Smooth muscle cell (in vitro differentiated cells): Measurements from ENCODE around the gene C5orf15. TPM values are rescaled to one million over a fixed set of nuclear protein-coding genes. Genes with fewer than 3 reads are reported as not detected.
"Not testable (repeated sequence)": the region's sequence is repeated elsewhere in the genome, so short reads cannot be mapped to it uniquely, and the experiment has no call there.

ENCODE experiments used
- DNase-seq: peaks from one replicate; lab custom pipeline; 2025; ENCODE audit not compliant: unreplicated experiment; lab: John Stamatoyannopoulos, UW
- H2AFZ ChIP-seq: fragments of 200-600 bp; sonication (generic); 2 replicates; pipeline ENCODE4 v1.6.0; 2016; ENCODE audit warnings: antibody characterized with exemption, low read depth, mild to moderate bottlenecking
- H3F3A ChIP-seq: fragments of 200-600 bp; sonication (generic); 2 replicates; pipeline ENCODE4 v1.6.0; 2017; ENCODE audit warnings: antibody characterized with exemption, low read depth
- H3K27ac ChIP-seq: fragments of 200-600 bp; sonication (generic); 2 replicates; pipeline ENCODE4 v1.5.1; 2016; ENCODE audit warnings: low read depth, mild to moderate bottlenecking
- H3K27me3 ChIP-seq: fragments of 200-600 bp; sonication (generic); 2 replicates; pipeline ENCODE4 v1.6.1; 2016; ENCODE audit warnings: low read depth, mild to moderate bottlenecking
- H3K36me3 ChIP-seq: fragments of 200-600 bp; sonication (generic); 2 replicates; pipeline ENCODE4 v1.5.1; 2016; ENCODE audit warnings: low read depth
- H3K4me1 ChIP-seq: fragments of 200-600 bp; sonication (generic); 2 replicates; pipeline ENCODE4 v1.5.1; 2016; ENCODE audit warnings: low read depth
- H3K4me2 ChIP-seq: fragments of 200-600 bp; sonication (generic); 2 replicates; pipeline ENCODE4 v1.6.0; 2016; ENCODE audit warnings: mild to moderate bottlenecking
- H3K4me3 ChIP-seq: fragments of 200-600 bp; sonication (generic); 2 replicates; pipeline ENCODE4 v1.5.1; 2016; ENCODE audit warnings: mild to moderate bottlenecking
- H3K79me2 ChIP-seq: fragments of 200-600 bp; sonication (generic); 2 replicates; pipeline ENCODE4 v1.6.0; 2016; ENCODE audit warnings: low read depth, mild to moderate bottlenecking
- H3K9ac ChIP-seq: fragments of 200-600 bp; sonication (generic); 2 replicates; pipeline ENCODE4 v1.6.0; 2016; ENCODE audit warnings: low read depth
- H3K9me3 ChIP-seq: fragments of 200-600 bp; sonication (generic); replicated peaks from 2 replicates; pipeline ENCODE4 v1.5.1; 2016; ENCODE audit warnings: low read depth
- H4K20me1 ChIP-seq: fragments of 200-600 bp; sonication (generic); 2 replicates; pipeline ENCODE4 v1.6.0; 2016; ENCODE audit warnings: low read depth
- CTCF ChIP-seq: fragments of 200-600 bp; sonication (generic); IDR thresholded peaks from 2 replicates; pipeline ENCODE4 v1.5.1; 2017; ENCODE audit warnings: borderline replicate concordance, mild to moderate bottlenecking, antibody characterized with exemption; ENCODE audit not compliant: insufficient read depth, poor library complexity, severe bottlenecking
- WGBS: methylation state at CpG from one replicate; pipeline ENCODE4 v1.1.7; 2016; ENCODE audit warnings: low lambda C conversion rate; 5-methylcytosine and 5-hydroxymethylcytosine counted together
- polyA plus RNA-seq: library from polyadenylated mRNA; unstranded; fragments of >200 nt; fragmentation: Nextera tagmentation; extraction: Ambion mirVana; gene quantifications from 2 replicates; pipeline ENCODE4 v1.2.1, GENCODE V29; 2016
- total RNA-seq: library from RNA; depleted of rRNA; stranded (reverse); fragments of >200 nt; gene quantifications from 2 replicates; pipeline ENCODE4 v1.2.3, GENCODE V29; 2014

Gene C5orf15
- total and polyA plus RNA-seq, 2 experiments from 2014 or later, result 64.9 to 128 TPM

GRCh38 chr5:133978943-133979342, 10.5 kb upstream of the C5orf15 start:
- no peak for TF ChIP-seq CTCF
- Histone ChIP-seq H3K36me3 (peaks cover 4% of the 10 kb centered on the region), H3K4me2 (no peak overlapping the region)

GRCh38 chr5:133977858-133978257, 9.4 kb upstream of the C5orf15 start:
- peaks cover 19% of the 10 kb centered on the region for H3F3A ChIP-seq
- no peak for TF ChIP-seq CTCF
- no peak overlapping the region for H2AFZ ChIP-seq
- H3K9ac ChIP-seq, result peak overlapping the region; percentile 84
- H3K36me3 ChIP-seq, result peaks cover 10% of the 10 kb centered on the region
- 5% methylated on average over 1 of the region's 1 CpG for WGBS
- H3K4me2 ChIP-seq, result peak overlapping the region; percentile 31
- peaks cover 43% of the 10 kb centered on the region for H4K20me1 ChIP-seq
- DNase-seq, result no peak
- H3K4me1 ChIP-seq, result no peaks in the 10 kb centered on the region
- peaks cover 25% of the 10 kb centered on the region for H3K79me2 ChIP-seq
- H3K9me3 ChIP-seq, result no peaks in the 10 kb centered on the region
- H3K27me3 ChIP-seq, result no peaks in the 10 kb centered on the region
- H3K4me3 ChIP-seq, result no peak overlapping the region
- H3K27ac ChIP-seq, result peak overlapping the region; percentile 91

More at GRCh38 chr5:133978943-133979342, 10.5 kb upstream of the C5orf15 start:
- H3K4me1 ChIP-seq, result no peaks in the 10 kb centered on the region
- H4K20me1 ChIP-seq, result peaks cover 50% of the 10 kb centered on the region
- H3K27me3 ChIP-seq, result no peaks in the 10 kb centered on the region
- no peak for DNase-seq
- H3K9ac ChIP-seq, result no peak overlapping the region
- H3K9me3 ChIP-seq, result no peaks in the 10 kb centered on the region
- 99% methylated on average over 3 of the region's 3 CpGs for WGBS
- peak overlapping the region; percentile 91 for H3K27ac ChIP-seq
- peaks cover 11% of the 10 kb centered on the region for H3F3A ChIP-seq
- no peak overlapping the region for H3K4me3 ChIP-seq
- H3K79me2 ChIP-seq, result peaks cover 36% of the 10 kb centered on the region
- no peak overlapping the region for H2AFZ ChIP-seq

- peak overlapping the region; percentile 84 for H3K9ac ChIP-seq
- H3K79me2 ChIP-seq, result peaks cover 20% of the 10 kb centered on the region
- DNase-seq, result no peak
- no peak overlapping the region for H2AFZ ChIP-seq
- peaks cover 38% of the 10 kb centered on the region for H4K20me1 ChIP-seq
- 87% methylated on average over 5 of the region's 5 CpGs for WGBS
- no peak overlapping the region for H3K4me3 ChIP-seq
- H3K9me3 ChIP-seq, result no peaks in the 10 kb centered on the region
- no peaks in the 10 kb centered on the region for H3K4me1 ChIP-seq
- peaks cover 21% of the 10 kb centered on the region for H3F3A ChIP-seq
- H3K27me3 ChIP-seq, result no peaks in the 10 kb centered on the region
- TF ChIP-seq CTCF, result no peak
- peak overlapping the region; percentile 31 for H3K4me2 ChIP-seq
- peaks cover 13% of the 10 kb centered on the region for H3K36me3 ChIP-seq
- H3K27ac ChIP-seq, result peak overlapping the region; percentile 91
Observed at GRCh38 chr5:133977161-133977787, 8.8 kb upstream of the C5orf15 start.

- Histone ChIP-seq H3K27ac (peak overlapping the region; percentile 91), H3F3A (peaks cover 30% of the 10 kb centered on the region), H4K20me1 (peaks cover 21% of the 10 kb centered on the region), H3K36me3 (peaks cover 13% of the 10 kb centered on the region)
- not testable (repeated sequence) for H3K9ac ChIP-seq, H3K4me2 ChIP-seq, H3K4me1 ChIP-seq, H3K27me3 ChIP-seq, H3K4me3 ChIP-seq, H3K9me3 ChIP-seq, H3K79me2 ChIP-seq, DNase-seq, H2AFZ ChIP-seq
- 88% methylated on average over 16 of the region's 16 CpGs for whole genome bisulfite sequencing
Observed at GRCh38 chr5:133975546-133975945, 7.1 kb upstream of the C5orf15 start.
